Heart left ventricle (tissue), 16 donors: Measurements from ENCODE around the gene PIGO. TPM values are rescaled to one million over a fixed set of nuclear protein-coding genes. Genes with fewer than 3 reads are reported as not detected.

Experiments
- ATAC-seq, 4 donors: fragments of 200-7000 bp; cut with Tn5 transposase; one replicate each; pipeline ENCODE4 v1.9.1; 2020 to 2022; ENCODE audit warnings: moderate library complexity in 4 of 4, mild to moderate bottlenecking in 3 of 4, moderate number of reproducible peaks in 1 of 4
- DNase-seq, 5 donors: peaks; one replicate each; pipeline ENCODE4 v3.0.0-alpha.2; 2020
- H3K27ac ChIP-seq, 12 donors: fragments of 200-600 bp; sonication (generic) in 4 of 12; one replicate each; pipeline versions ENCODE4 v1.5.0 to v1.8.0; 2016 to 2022; ENCODE audit warnings: mild to moderate bottlenecking in 2 of 12
- H3K27me3 ChIP-seq, 9 donors: fragments of 200-600 bp; sonication (generic) in 2 of 9; one replicate each; pipeline versions ENCODE4 v1.5.1 to v1.8.0; 2016 to 2022; ENCODE audit warnings: mild to moderate bottlenecking in 3 of 9
- H3K36me3 ChIP-seq, 9 donors: fragments of 200-600 bp; sonication (generic) in 2 of 9; one replicate each; pipeline versions ENCODE4 v1.5.0 to v1.8.0; 2018 to 2022; ENCODE audit warnings: mild to moderate bottlenecking in 2 of 9
- H3K4me1 ChIP-seq, 12 donors: fragments of 200-600 bp; sonication (generic) in 4 of 12; one replicate each; pipeline versions ENCODE4 v1.5.0 to v1.8.0; 2016 to 2022; ENCODE audit warnings: mild to moderate bottlenecking in 3 of 12
- H3K4me3 ChIP-seq, 12 donors: fragments of 200-600 bp; sonication (generic) in 4 of 12; one replicate each; pipeline versions ENCODE4 v1.5.0 to v1.8.0; 2017 to 2022; ENCODE audit warnings: mild to moderate bottlenecking in 9 of 12, moderate library complexity in 4 of 12
- H3K9me3 ChIP-seq, 12 donors: fragments of 200-600 bp; sonication (generic) in 4 of 12; one replicate each; pipeline versions ENCODE4 v1.5.0 to v1.8.0; 2016 to 2022; ENCODE audit warnings: mild to moderate bottlenecking in 1 of 12
- POLR2A ChIP-seq, 2 donors: fragments of 450-650 bp; IDR thresholded peaks; one replicate each; pipeline ENCODE4 v1.6.1; 2017; ENCODE audit warnings: antibody characterized with exemption in 2 of 2, mild to moderate bottlenecking in 2 of 2, moderate library complexity in 2 of 2
- WGBS, 4 donors: extraction: QIAGEN DNeasy Blood & Tissue Kit in 2 of 4; methylation state at CpG; one replicate each; pipeline versions ENCODE4 v1.1.5 to v1.1.7; 2013 to 2018; 5-methylcytosine and 5-hydroxymethylcytosine counted together
- intact Hi-C, 10 donors: fragments of 100-400 bp; cut with DNase I; formaldehyde crosslinking; loops; one replicate each; pipeline versions ENCODE4 v1.11.1 to v1.14.2; 2022
- polyA plus RNA-seq, 2 donors: library from polyadenylated mRNA; stranded (reverse); fragments of 200-250 nt; gene quantifications; one replicate each; pipeline ENCODE4 v1.2.3, GENCODE V29; 2013
- total RNA-seq, 9 donors: library from RNA; depleted of rRNA in 2 of 9; stranded (reverse); fragments of >200 nt in 2 of 9; fragmentation: NEBNext Ultra II Directional in 3 of 9; extraction: Animal tissue kit (Norgen Biotek cat#: 25700) in 3 of 9; gene quantifications; one replicate each; pipeline versions ENCODE4 v1.1.0 to v1.2.4, GENCODE V29; 2016 to 2023
- TF ChIP-seq, protein P1 (sequence below), 12 donors: fragments of 200-600 bp; sonication (generic) in 4 of 12; IDR thresholded peaks; one replicate each; pipeline versions ENCODE4 v1.5.0 to v1.8.0; 2018 to 2022; ENCODE audit warnings: antibody characterized with exemption in 12 of 12, mild to moderate bottlenecking in 5 of 12
- donor health status: ischemic (EF 13 %, LVEDD 7.1; RV severe dilation, severe dysfunction).
- donor health status: healthy with polysubstance abuse.
- donor health status: DM: no; HTN: yes; CAD: no.
- donor health status: DM: no; HTN: no; CAD: no.
- donor health status: ischemic (EF 25% LVEDD 6.9; RV normal size, moderate dysfunction).
- donor health status: ischemic (EF 25% LVEDD 5.7; RV mildly dilated, moderate dysfunction).
- donor health status: healthy.
- donor health status: DM: yes; HTN: yes; CAD: no.
- donor health status: ischemic (EF 35%, LVEDD 5.7; RV mildly dilated, moderate dysfunction).
- donor health status: nonischemic (EF 11% LVEDD 7.7; RV severe dilation, severe dysfunction).
- donor health status: DM: yes; HTN: yes; CAD: no.
- donor health status: PGD.
- donor health status: ischemic (EF 29% LVEDD 5.4; RV normal size, mild dysfunction).
- donor health status: nonischemic (EF 23%, LVEDD 6.1; RV moderate dilation, normal function).

PIGO gene
- total and polyA plus RNA-seq, 11 donors = 7.0 to 13.1 (median 9.1) TPM

DNA sequence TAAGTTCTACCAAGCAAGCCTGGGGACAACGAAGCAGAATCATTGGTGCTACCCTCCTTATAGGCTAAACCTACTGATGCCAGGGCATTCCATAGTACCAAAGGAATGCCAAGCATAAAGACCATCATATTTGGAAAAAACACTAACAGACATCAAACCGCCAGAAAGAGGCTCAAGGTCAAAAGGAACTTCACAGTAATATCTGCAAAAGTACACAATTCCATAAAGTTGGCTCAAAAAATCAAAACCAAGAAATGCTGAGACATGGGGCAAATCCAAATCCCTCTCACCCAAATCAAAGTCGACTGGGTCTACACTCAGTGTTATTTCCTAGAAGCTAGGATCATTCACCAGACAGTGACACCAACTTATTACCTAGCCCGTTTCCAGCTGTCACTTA is 27.4 kb downstream of the PIGO start:
- WGBS, 4 donors = 66 to 82% (median 70%) methylated on average over 4 of the region's 4 CpGs
- Histone ChIP-seq H3K4me3 (peak overlapping the region in 2 of 12 donors; percentile 88 to 100), H3K27me3 (no peaks in the 10 kb centered on the region), H3K27ac (peak overlapping the region in 1 of 12 donors; percentile 12), H3K9me3 (no peaks in the 10 kb centered on the region), H3K4me1 (peaks cover 12 to 48% (median 36%) of the 10 kb centered on the region in 12 donors), H3K36me3 (peaks cover 6 to 55% (median 47%) of the 10 kb centered on the region in 9 donors)
- TF ChIP-seq, protein P1, sequence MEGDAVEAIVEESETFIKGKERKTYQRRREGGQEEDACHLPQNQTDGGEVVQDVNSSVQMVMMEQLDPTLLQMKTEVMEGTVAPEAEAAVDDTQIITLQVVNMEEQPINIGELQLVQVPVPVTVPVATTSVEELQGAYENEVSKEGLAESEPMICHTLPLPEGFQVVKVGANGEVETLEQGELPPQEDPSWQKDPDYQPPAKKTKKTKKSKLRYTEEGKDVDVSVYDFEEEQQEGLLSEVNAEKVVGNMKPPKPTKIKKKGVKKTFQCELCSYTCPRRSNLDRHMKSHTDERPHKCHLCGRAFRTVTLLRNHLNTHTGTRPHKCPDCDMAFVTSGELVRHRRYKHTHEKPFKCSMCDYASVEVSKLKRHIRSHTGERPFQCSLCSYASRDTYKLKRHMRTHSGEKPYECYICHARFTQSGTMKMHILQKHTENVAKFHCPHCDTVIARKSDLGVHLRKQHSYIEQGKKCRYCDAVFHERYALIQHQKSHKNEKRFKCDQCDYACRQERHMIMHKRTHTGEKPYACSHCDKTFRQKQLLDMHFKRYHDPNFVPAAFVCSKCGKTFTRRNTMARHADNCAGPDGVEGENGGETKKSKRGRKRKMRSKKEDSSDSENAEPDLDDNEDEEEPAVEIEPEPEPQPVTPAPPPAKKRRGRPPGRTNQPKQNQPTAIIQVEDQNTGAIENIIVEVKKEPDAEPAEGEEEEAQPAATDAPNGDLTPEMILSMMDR (IDR thresholded peaks at IDR 0.05) = no peak
- no peak for TF ChIP-seq POLR2A (IDR thresholded peaks at IDR 0.05)
- intact Hi-C loops = no loop called here
- DNase-seq = no peak
- no peak for ATAC-seq

GRCh38 chr9:35067056-35067455 is 29.3 kb downstream of the PIGO start:
- ATAC-seq (no peak), DNase-seq (no peak)
- no peak overlapping the region for H3K27ac ChIP-seq
- H3K36me3 ChIP-seq = peaks cover 6 to 75% (median 66%) of the 10 kb centered on the region in 9 donors
- no peak overlapping the region for H3K4me3 ChIP-seq
- intact Hi-C loops = no loop called here
- TF ChIP-seq, protein P1 (IDR thresholded peaks at IDR 0.05) = no peak
- TF ChIP-seq POLR2A (IDR thresholded peaks at IDR 0.05) = no peak
- WGBS, 4 donors = 71 to 91% (median 91%) methylated on average over 1 of the region's 1 CpG
- H3K4me1 ChIP-seq = peaks cover 12 to 41% (median 32%) of the 10 kb centered on the region in 12 donors
- no peaks in the 10 kb centered on the region for H3K9me3 ChIP-seq
- H3K27me3 ChIP-seq = no peaks in the 10 kb centered on the region

- no peak overlapping the region for H3K4me3 ChIP-seq
- no peak for DNase-seq
- TF ChIP-seq, protein P1 (IDR thresholded peaks at IDR 0.05) = no peak
- no peak for TF ChIP-seq POLR2A (IDR thresholded peaks at IDR 0.05)
- no peaks in the 10 kb centered on the region for H3K9me3 ChIP-seq
- H3K4me1 ChIP-seq = no peaks in the 10 kb centered on the region
- H3K27me3 ChIP-seq = no peaks in the 10 kb centered on the region
- intact Hi-C loops = no loop called here
- 88 to 93% (median 92%) methylated on average over 9 to 11 of the region's 11 CpGs for WGBS, 4 donors
- H3K27ac ChIP-seq = no peak overlapping the region
- peaks cover 15 to 100% (median 100%) of the 10 kb centered on the region in 9 donors for H3K36me3 ChIP-seq
- no peak for ATAC-seq
Observed at GRCh38 chr9:35060548-35061207, 35.7 kb downstream of the PIGO start.

GRCh38 chr9:35059438-35059837 is 37.0 kb downstream of the PIGO start:
- DNase-seq (no peak), ATAC-seq (no peak)
- Histone ChIP-seq H3K4me1 (no peaks in the 10 kb centered on the region), H3K36me3 (peaks cover 9 to 100% (median 100%) of the 10 kb centered on the region in 9 donors), H3K27me3 (no peaks in the 10 kb centered on the region), H3K27ac (no peak overlapping the region), H3K9me3 (no peaks in the 10 kb centered on the region), H3K4me3 (no peak overlapping the region)
- no peak for TF ChIP-seq POLR2A (IDR thresholded peaks at IDR 0.05)
- TF ChIP-seq, protein P1 (IDR thresholded peaks at IDR 0.05) = no peak
- 92 to 95% (median 93%) methylated on average over 10 of the region's 10 CpGs for WGBS, 4 donors
- intact Hi-C loops = no loop called here
